ENCODE measurements around the gene IFNGR1. TPM values are rescaled to one million over a fixed set of nuclear protein-coding genes. Genes with fewer than 3 reads are reported as not detected.

IFNGR1 gene
- total and polyA plus RNA-seq, 4 donors: 108 to 327 (median 149) TPM

- Histone ChIP-seq H3K9ac (ENCODE audit: insufficient read depth in 1 of 2, low read length in 2 of 2) (no peak overlapping the region), H3K27me3 (ENCODE audit: control insufficient read depth in 3 of 3, insufficient read depth in 3 of 3, low read length in 2 of 3) (no peaks in the 10 kb centered on the region), H3K4me3 (no peak overlapping the region), H3K36me3 (ENCODE audit: control insufficient read depth in 4 of 4, insufficient read depth in 4 of 4, low read length in 4 of 4) (no peaks in the 10 kb centered on the region), H3K4me1 (ENCODE audit: control insufficient read depth in 5 of 5, insufficient read depth in 5 of 5, low read length in 5 of 5) (peaks cover 0 to 3% (median 0%) of the 10 kb centered on the region in 5 donors), H3K9me3 (ENCODE audit: control insufficient read depth in 4 of 4, insufficient read depth in 3 of 4, low read length in 3 of 4) (no peaks in the 10 kb centered on the region), H3K27ac (ENCODE audit: low read depth in 1 of 2, low read length in 1 of 2) (no peak overlapping the region)
- ATAC-seq (ENCODE audit: insufficient read depth, low FRiP score) (no peak), DNase-seq (no peak)
- no peak for TF ChIP-seq CTCF (IDR thresholded peaks at IDR 0.05; ENCODE audit: control extremely low read depth, extremely low read depth)
- WGBS, 2 donors: 58 to 78% methylated on average over 3 of the region's 3 CpGs
Observed at GRCh38 chr6:137241481-137242038, 22.4 kb upstream of the IFNGR1 start.

- no peaks in the 10 kb centered on the region for H3K36me3 ChIP-seq (ENCODE audit: control insufficient read depth in 4 of 4, insufficient read depth in 4 of 4, low read length in 4 of 4)
- peaks cover 0 to 4% (median 0%) of the 10 kb centered on the region in 5 donors for H3K4me1 ChIP-seq (ENCODE audit: control insufficient read depth in 5 of 5, insufficient read depth in 5 of 5, low read length in 5 of 5)
- DNase-seq (no peak), ATAC-seq (ENCODE audit: insufficient read depth, low FRiP score) (peak; percentile 68)
- H3K27me3 ChIP-seq (ENCODE audit: control insufficient read depth in 3 of 3, insufficient read depth in 3 of 3, low read length in 2 of 3): no peaks in the 10 kb centered on the region
- H3K9ac ChIP-seq (ENCODE audit: insufficient read depth in 1 of 2, low read length in 2 of 2): no peak overlapping the region
- no peak overlapping the region for H3K4me3 ChIP-seq
- no peak for TF ChIP-seq CTCF (IDR thresholded peaks at IDR 0.05; ENCODE audit: control extremely low read depth, extremely low read depth)
- no peaks in the 10 kb centered on the region for H3K9me3 ChIP-seq (ENCODE audit: control insufficient read depth in 4 of 4, insufficient read depth in 3 of 4, low read length in 3 of 4)
- H3K27ac ChIP-seq (ENCODE audit: low read depth in 1 of 2, low read length in 1 of 2): no peak overlapping the region
- WGBS, 2 donors: 4 to 22% methylated on average over 1 of the region's 1 CpG
Observed at GRCh38 chr6:137240168-137240567, 21.0 kb upstream of the IFNGR1 start.

- ATAC-seq (ENCODE audit: insufficient read depth, low FRiP score) (no peak), DNase-seq (peak in 1 of 3 donors; percentile 26)
- peak overlapping the region; percentile 40 to 60 for H3K27ac ChIP-seq (ENCODE audit: low read depth in 1 of 2, low read length in 1 of 2)
- H3K4me3 ChIP-seq: no peak overlapping the region
- H3K36me3 ChIP-seq (ENCODE audit: control insufficient read depth in 4 of 4, insufficient read depth in 4 of 4, low read length in 4 of 4): no peaks in the 10 kb centered on the region
- no peak overlapping the region for H3K9ac ChIP-seq (ENCODE audit: insufficient read depth in 1 of 2, low read length in 2 of 2)
- TF ChIP-seq CTCF (IDR thresholded peaks at IDR 0.05; ENCODE audit: control extremely low read depth, extremely low read depth): no peak
- no peaks in the 10 kb centered on the region for H3K9me3 ChIP-seq (ENCODE audit: control insufficient read depth in 4 of 4, insufficient read depth in 3 of 4, low read length in 3 of 4)
- no peaks in the 10 kb centered on the region for H3K27me3 ChIP-seq (ENCODE audit: control insufficient read depth in 3 of 3, insufficient read depth in 3 of 3, low read length in 2 of 3)
- peaks cover 0 to 6% (median 0%) of the 10 kb centered on the region in 5 donors for H3K4me1 ChIP-seq (ENCODE audit: control insufficient read depth in 5 of 5, insufficient read depth in 5 of 5, low read length in 5 of 5)
Observed at GRCh38 chr6:137237413-137238170, 18.4 kb upstream of the IFNGR1 start.
